HepG2 (cell line): ENCODE results near the gene RIPOR3. TPM values are rescaled to one million over a fixed set of nuclear protein-coding genes. Genes with fewer than 3 reads are reported as not detected.

Experiments used
- ATM ChIP-seq: fragments of 450-650 bp; IDR thresholded peaks from 2 replicates; pipeline ENCODE4 v1.7.1; 2017; ENCODE audit warnings: mild to moderate bottlenecking, borderline replicate concordance
- GABPB1 ChIP-seq: IDR thresholded peaks from 2 replicates; pipeline ENCODE4 v1.6.1; 2016; ENCODE audit warnings: mild to moderate bottlenecking, missing genetic modification reagents, moderate library complexity, missing compliant biosample characterization
- JUNB ChIP-seq: sonication (generic); formaldehyde crosslinking; IDR thresholded peaks from 2 replicates; pipeline ENCODE4 v1.8.0; 2022; ENCODE audit warnings: missing genetic modification reagents, mild to moderate bottlenecking, borderline replicate concordance
- MTF1 ChIP-seq: sonication (generic); formaldehyde crosslinking; IDR thresholded peaks from 2 replicates; pipeline ENCODE4 v1.5.0; 2020; ENCODE audit warnings: missing genetic modification reagents
- NBN ChIP-seq: fragments of 450-650 bp; conservative IDR thresholded peaks from 2 replicates; pipeline ENCODE4 v1.6.1; 2017
- POLR2G ChIP-seq: fragments of 200-400 bp; formaldehyde crosslinking; IDR thresholded peaks from 2 replicates; pipeline ENCODE4 v1.6.1; 2018; ENCODE audit warnings: mild to moderate bottlenecking, low read depth, low read length, moderate library complexity
- TBX2 ChIP-seq: sonication (generic); formaldehyde crosslinking; IDR thresholded peaks from 2 replicates; pipeline ENCODE4 v1.5.0; 2020; ENCODE audit warnings: missing genetic modification reagents, mild to moderate bottlenecking, borderline replicate concordance
- TOE1 ChIP-seq: sonication (generic); formaldehyde crosslinking; IDR thresholded peaks from 2 replicates; pipeline ENCODE4 v1.4.0; 2020; ENCODE audit warnings: mild to moderate bottlenecking, missing genetic modification reagents
- XBP1 ChIP-seq: sonication (generic); formaldehyde crosslinking; IDR thresholded peaks from 2 replicates; pipeline ENCODE4 v1.5.0; 2020; ENCODE audit warnings: missing genetic modification reagents
- YEATS4 ChIP-seq: sonication (generic); formaldehyde crosslinking; IDR thresholded peaks from 2 replicates; pipeline ENCODE4 v1.4.0; 2020; ENCODE audit warnings: missing genetic modification reagents, borderline replicate concordance
- ZC3H13 ChIP-seq: sonication (generic); formaldehyde crosslinking; IDR thresholded peaks from 2 replicates; pipeline ENCODE4 v1.8.1; 2023; ENCODE audit warnings: mild to moderate bottlenecking, missing genetic modification reagents, moderate library complexity
- ZFY ChIP-seq: sonication (generic); formaldehyde crosslinking; IDR thresholded peaks from 2 replicates; pipeline ENCODE4 v1.4.0; 2020; ENCODE audit warnings: missing genetic modification reagents
- ZKSCAN1 ChIP-seq: fragments of 150-350 bp; IDR thresholded peaks from 2 replicates; pipeline ENCODE4 v1.6.1; 2014; ENCODE audit warnings: low read length
- ZMYM2 ChIP-seq: sonication (generic); formaldehyde crosslinking; IDR thresholded peaks from 2 replicates; pipeline ENCODE4 v1.8.0; 2022; ENCODE audit warnings: mild to moderate bottlenecking, missing genetic modification reagents
- ZMYM3 ChIP-seq: sonication (generic); formaldehyde crosslinking; IDR thresholded peaks from 2 replicates; pipeline ENCODE4 v1.5.1; 2020; ENCODE audit warnings: mild to moderate bottlenecking, missing genetic modification reagents
- ZNF124 ChIP-seq: sonication (generic); formaldehyde crosslinking; IDR thresholded peaks from 2 replicates; pipeline ENCODE4 v1.4.0; 2020; ENCODE audit warnings: missing genetic modification reagents
- ZNF225 ChIP-seq: sonication (generic); formaldehyde crosslinking; IDR thresholded peaks from 2 replicates; pipeline ENCODE4 v1.4.0; 2020; ENCODE audit warnings: mild to moderate bottlenecking, missing genetic modification reagents
- ZNF251 ChIP-seq: sonication (generic); formaldehyde crosslinking; IDR thresholded peaks from 2 replicates; pipeline ENCODE4 v1.9.0; 2021; ENCODE audit warnings: mild to moderate bottlenecking, missing genetic modification reagents
- ZNF343 ChIP-seq: sonication (generic); formaldehyde crosslinking; IDR thresholded peaks from 2 replicates; pipeline ENCODE4 v1.4.0; 2020; ENCODE audit warnings: mild to moderate bottlenecking, missing genetic modification reagents
- ZNF562 ChIP-seq: sonication (generic); formaldehyde crosslinking; IDR thresholded peaks from 2 replicates; pipeline ENCODE4 v1.8.0; 2022; ENCODE audit warnings: missing genetic modification reagents, borderline replicate concordance
- ZNF713 ChIP-seq: sonication (generic); formaldehyde crosslinking; IDR thresholded peaks from 2 replicates; pipeline ENCODE4 v1.4.0; 2020; ENCODE audit warnings: mild to moderate bottlenecking, missing genetic modification reagents
- ZNF83 ChIP-seq: sonication (generic); formaldehyde crosslinking; IDR thresholded peaks from 2 replicates; pipeline ENCODE4 v1.4.0; 2020; ENCODE audit warnings: missing genetic modification reagents, mild to moderate bottlenecking, borderline replicate concordance
- polyA plus RNA-seq, 8 experiments: library from polyadenylated mRNA; depleted of rRNA in 3 of 8; stranded (reverse) in 7 of 8; unstranded in 1 of 8; fragments of >200 nt; fragmentation: Illumina TruSeq in 4 of 8; extraction: Trizol in 4 of 8; gene quantifications; 2 replicates each; pipeline versions ENCODE4 v1.2.1 to v1.2.3, GENCODE V29; 2011 to 2016; ENCODE audit warnings: low read depth in 4 of 8, missing spikeins in 1 of 8, mixed read lengths in 1 of 8; ENCODE audit not compliant: insufficient read depth in 1 of 8
- total RNA-seq, 5 experiments: library from RNA; depleted of rRNA; stranded (reverse); fragments of >200 nt; fragmentation: Illumina TruSeq; extraction: Trizol; gene quantifications; 2 replicates each; pipeline ENCODE4 v1.2.3, GENCODE V29; 2016; ENCODE audit warnings: low read depth in 1 of 5
- TF ChIP-seq, protein P1 (sequence below): sonication (generic); formaldehyde crosslinking; conservative IDR thresholded peaks from 2 replicates; pipeline ENCODE4 v1.4.0; 2020; ENCODE audit warnings: mild to moderate bottlenecking, missing genetic modification reagents, moderate library complexity
- TF ChIP-seq, protein P2 (sequence below): sonication (generic); formaldehyde crosslinking; IDR thresholded peaks from 2 replicates; pipeline ENCODE4 v1.5.0; 2020; ENCODE audit warnings: missing genetic modification reagents
- TF ChIP-seq, protein P3 (sequence below): sonication (generic); formaldehyde crosslinking; IDR thresholded peaks from 2 replicates; pipeline ENCODE4 v1.4.0; 2020; ENCODE audit warnings: mild to moderate bottlenecking, missing genetic modification reagents
- TF ChIP-seq, protein P4 (sequence below): sonication (generic); formaldehyde crosslinking; IDR thresholded peaks from 2 replicates; pipeline ENCODE4 v1.5.0; 2020; ENCODE audit warnings: missing genetic modification reagents, mild to moderate bottlenecking, borderline replicate concordance

RIPOR3 gene
- total and polyA plus RNA-seq, 2 of the 13 experiments (the other 11 are each of a cell fraction or from before 2014, with no cell fraction given): 0.18 TPM; not detected in 1

DNA sequence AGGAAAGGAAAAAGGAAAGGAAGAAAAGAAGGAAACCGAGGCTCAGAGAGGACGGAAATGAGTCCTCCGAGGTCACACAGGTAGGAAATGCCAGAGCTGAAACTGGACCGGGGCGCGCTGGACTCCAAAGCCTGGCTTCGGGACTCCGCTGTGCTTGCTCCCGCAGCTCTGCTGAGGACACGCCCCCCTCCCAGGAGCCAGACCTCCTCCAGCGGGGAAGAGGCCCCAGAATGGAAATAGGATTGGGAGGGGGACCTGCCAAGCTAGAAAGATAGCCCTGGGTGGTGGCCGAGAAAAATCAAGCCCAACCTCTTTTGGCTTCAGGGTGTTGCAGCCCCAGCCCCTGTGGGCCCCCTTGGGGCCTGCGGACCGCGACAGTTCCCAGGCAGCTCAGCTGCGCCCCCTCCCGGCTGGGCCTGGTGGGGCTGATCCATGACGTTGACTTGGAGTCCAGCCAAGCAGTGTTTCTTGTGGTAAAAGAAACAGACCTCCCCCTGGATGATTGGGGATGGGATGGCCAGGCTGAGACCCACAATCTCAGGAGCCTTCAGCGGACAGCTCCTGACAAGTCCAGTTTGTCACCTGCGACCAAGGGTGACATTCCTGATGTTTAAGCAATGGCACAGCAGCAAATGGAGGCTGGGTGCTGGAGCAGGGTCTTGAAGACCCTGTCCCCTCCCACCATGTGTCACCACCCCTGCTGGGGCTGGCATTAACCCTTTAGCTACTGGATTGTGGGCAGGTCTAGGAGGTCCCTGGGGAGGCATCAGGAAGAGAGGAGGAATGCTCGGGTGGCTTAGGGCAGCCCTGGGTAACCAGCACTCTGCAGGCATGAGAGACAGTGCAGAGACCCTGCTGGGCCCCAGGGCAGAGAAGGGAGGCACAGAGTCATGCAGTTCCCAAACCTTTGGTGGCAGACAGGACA, 55.4 kb downstream of the RIPOR3 start (continued):
- TF ChIP-seq, protein P1, sequence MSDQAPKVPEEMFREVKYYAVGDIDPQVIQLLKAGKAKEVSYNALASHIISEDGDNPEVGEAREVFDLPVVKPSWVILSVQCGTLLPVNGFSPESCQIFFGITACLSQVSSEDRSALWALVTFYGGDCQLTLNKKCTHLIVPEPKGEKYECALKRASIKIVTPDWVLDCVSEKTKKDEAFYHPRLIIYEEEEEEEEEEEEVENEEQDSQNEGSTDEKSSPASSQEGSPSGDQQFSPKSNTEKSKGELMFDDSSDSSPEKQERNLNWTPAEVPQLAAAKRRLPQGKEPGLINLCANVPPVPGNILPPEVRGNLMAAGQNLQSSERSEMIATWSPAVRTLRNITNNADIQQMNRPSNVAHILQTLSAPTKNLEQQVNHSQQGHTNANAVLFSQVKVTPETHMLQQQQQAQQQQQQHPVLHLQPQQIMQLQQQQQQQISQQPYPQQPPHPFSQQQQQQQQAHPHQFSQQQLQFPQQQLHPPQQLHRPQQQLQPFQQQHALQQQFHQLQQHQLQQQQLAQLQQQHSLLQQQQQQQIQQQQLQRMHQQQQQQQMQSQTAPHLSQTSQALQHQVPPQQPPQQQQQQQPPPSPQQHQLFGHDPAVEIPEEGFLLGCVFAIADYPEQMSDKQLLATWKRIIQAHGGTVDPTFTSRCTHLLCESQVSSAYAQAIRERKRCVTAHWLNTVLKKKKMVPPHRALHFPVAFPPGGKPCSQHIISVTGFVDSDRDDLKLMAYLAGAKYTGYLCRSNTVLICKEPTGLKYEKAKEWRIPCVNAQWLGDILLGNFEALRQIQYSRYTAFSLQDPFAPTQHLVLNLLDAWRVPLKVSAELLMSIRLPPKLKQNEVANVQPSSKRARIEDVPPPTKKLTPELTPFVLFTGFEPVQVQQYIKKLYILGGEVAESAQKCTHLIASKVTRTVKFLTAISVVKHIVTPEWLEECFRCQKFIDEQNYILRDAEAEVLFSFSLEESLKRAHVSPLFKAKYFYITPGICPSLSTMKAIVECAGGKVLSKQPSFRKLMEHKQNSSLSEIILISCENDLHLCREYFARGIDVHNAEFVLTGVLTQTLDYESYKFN (CRISPR knock-in tag): peak; percentile 41; the same call in 1 of the 2 replicates
- TF ChIP-seq ZFY (CRISPR knock-in tag): peak; percentile 77
- TF ChIP-seq ZNF225 (CRISPR knock-in tag): peak; percentile 27; the same call in 1 of the 2 replicates
- TF ChIP-seq GABPB1: peak; percentile 69
- no peak for TF ChIP-seq MTF1 (CRISPR knock-in tag)
- no peak for TF ChIP-seq ATM
- TF ChIP-seq NBN: no peak
- TF ChIP-seq YEATS4: no peak
- TF ChIP-seq ZNF83: no peak; the same call in 1 of the 2 replicates
- TF ChIP-seq, protein P2, sequence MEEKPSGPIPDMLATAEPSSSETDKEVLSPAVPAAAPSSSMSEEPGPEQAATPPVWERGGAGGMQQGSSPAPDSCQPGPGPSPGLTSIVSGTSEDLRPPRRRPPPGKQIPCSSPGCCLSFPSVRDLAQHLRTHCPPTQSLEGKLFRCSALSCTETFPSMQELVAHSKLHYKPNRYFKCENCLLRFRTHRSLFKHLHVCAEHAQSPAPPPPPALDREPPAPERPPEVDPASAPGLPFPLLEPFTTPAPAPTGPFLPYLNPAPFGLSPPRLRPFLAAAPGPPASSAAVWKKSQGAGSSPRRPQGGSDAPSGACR (CRISPR knock-in tag): no peak
- 0 out of 2 replicates have a peak, but pooled peaks have one; percentile 79 for TF ChIP-seq TOE1 (CRISPR knock-in tag)
- TF ChIP-seq ZC3H13 (CRISPR knock-in tag): no peak
- TF ChIP-seq ZNF251 (CRISPR knock-in tag): no peak
- TF ChIP-seq ZMYM2: peak; percentile 89
- TF ChIP-seq ZKSCAN1: no peak
- TF ChIP-seq, protein P3, sequence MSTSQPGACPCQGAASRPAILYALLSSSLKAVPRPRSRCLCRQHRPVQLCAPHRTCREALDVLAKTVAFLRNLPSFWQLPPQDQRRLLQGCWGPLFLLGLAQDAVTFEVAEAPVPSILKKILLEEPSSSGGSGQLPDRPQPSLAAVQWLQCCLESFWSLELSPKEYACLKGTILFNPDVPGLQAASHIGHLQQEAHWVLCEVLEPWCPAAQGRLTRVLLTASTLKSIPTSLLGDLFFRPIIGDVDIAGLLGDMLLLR: peak; percentile 74
- no peak for TF ChIP-seq ZNF562 (CRISPR knock-in tag)
- TF ChIP-seq ZMYM3 (CRISPR knock-in tag): peak; percentile 73; the same call in 1 of the 2 replicates
- no peak for TF ChIP-seq ZNF713 (CRISPR knock-in tag)
- no peak for TF ChIP-seq JUNB (CRISPR knock-in tag)
- TF ChIP-seq, protein P4, sequence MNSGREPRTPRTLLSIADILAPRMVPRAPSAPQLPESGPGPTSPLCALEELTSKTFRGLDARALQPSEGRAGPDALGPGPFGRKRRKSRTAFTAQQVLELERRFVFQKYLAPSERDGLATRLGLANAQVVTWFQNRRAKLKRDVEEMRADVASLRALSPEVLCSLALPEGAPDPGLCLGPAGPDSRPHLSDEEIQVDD: no peak
- no peak for TF ChIP-seq XBP1 (CRISPR knock-in tag)
- TF ChIP-seq ZNF124 (CRISPR knock-in tag): peak; percentile 7; the same call in 1 of the 2 replicates
- TF ChIP-seq POLR2G: no peak
- no peak; the same call in 1 of the 2 replicates for TF ChIP-seq ZNF343 (CRISPR knock-in tag)
- TF ChIP-seq TBX2 (CRISPR knock-in tag): peak; percentile 82
